Measurements from ENCODE around the gene TBK1.

GRCh38 chr12:64445490-64445889, 6.4 kb upstream of the TBK1 start:
- no peak for TF ChIP-seq CTCF (conservative IDR thresholded peaks at IDR 0.05 in 1 of 2, IDR thresholded peaks at IDR 0.05 in 1 of 2; ENCODE audit: extremely low read depth in 1 of 2, insufficient read depth in 1 of 2, low read depth in 1 of 2, low read length in 2 of 2)
- no peak for TF ChIP-seq EZH2 (IDR thresholded peaks at IDR 0.05; ENCODE audit: borderline replicate concordance, low read length)
